ENCODE results near the gene CACNA1D. TPM values are rescaled to one million over a fixed set of nuclear protein-coding genes. Genes with fewer than 3 reads are reported as not detected.

CACNA1D gene
- total RNA-seq, 1 donor from 2014 or later: 1.1 TPM

DNA sequence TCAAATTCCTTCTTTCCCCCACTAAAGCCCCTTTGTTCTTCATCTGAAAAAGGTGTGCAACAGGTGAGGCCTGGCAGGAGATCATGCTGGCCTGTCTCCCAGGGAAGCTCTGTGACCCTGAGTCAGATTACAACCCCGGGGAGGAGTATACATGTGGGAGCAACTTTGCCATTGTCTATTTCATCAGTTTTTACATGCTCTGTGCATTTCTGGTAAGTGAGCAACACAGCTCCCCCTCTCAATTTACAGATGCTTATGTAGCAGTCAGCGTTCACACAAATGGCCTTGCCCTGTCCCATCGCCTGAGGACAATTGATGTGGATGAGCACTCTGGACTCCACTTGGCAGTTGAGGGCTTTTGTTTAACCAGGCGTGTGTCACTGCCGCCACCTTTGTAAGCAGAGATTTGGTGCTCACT, 281.4 kb downstream of the CACNA1D start:
- H3K27ac Mint-ChIP-seq (ENCODE audit: unreplicated experiment): no peak overlapping the region
- no peaks in the 10 kb centered on the region for H3K9me3 Mint-ChIP-seq
- TF ChIP-seq, protein P1, sequence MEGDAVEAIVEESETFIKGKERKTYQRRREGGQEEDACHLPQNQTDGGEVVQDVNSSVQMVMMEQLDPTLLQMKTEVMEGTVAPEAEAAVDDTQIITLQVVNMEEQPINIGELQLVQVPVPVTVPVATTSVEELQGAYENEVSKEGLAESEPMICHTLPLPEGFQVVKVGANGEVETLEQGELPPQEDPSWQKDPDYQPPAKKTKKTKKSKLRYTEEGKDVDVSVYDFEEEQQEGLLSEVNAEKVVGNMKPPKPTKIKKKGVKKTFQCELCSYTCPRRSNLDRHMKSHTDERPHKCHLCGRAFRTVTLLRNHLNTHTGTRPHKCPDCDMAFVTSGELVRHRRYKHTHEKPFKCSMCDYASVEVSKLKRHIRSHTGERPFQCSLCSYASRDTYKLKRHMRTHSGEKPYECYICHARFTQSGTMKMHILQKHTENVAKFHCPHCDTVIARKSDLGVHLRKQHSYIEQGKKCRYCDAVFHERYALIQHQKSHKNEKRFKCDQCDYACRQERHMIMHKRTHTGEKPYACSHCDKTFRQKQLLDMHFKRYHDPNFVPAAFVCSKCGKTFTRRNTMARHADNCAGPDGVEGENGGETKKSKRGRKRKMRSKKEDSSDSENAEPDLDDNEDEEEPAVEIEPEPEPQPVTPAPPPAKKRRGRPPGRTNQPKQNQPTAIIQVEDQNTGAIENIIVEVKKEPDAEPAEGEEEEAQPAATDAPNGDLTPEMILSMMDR (conservative IDR thresholded peaks at IDR 0.05): no peak
- no peaks in the 10 kb centered on the region for H3K27me3 Mint-ChIP-seq (ENCODE audit: low read depth)
- no peak for DNase-seq (ENCODE audit: low read depth, low spot score)
- no peak overlapping the region for H3K4me3 Mint-ChIP-seq
- H3K36me3 Mint-ChIP-seq (ENCODE audit: low read depth): no peaks in the 10 kb centered on the region
- no peaks in the 10 kb centered on the region for H3K4me1 Mint-ChIP-seq

DNA sequence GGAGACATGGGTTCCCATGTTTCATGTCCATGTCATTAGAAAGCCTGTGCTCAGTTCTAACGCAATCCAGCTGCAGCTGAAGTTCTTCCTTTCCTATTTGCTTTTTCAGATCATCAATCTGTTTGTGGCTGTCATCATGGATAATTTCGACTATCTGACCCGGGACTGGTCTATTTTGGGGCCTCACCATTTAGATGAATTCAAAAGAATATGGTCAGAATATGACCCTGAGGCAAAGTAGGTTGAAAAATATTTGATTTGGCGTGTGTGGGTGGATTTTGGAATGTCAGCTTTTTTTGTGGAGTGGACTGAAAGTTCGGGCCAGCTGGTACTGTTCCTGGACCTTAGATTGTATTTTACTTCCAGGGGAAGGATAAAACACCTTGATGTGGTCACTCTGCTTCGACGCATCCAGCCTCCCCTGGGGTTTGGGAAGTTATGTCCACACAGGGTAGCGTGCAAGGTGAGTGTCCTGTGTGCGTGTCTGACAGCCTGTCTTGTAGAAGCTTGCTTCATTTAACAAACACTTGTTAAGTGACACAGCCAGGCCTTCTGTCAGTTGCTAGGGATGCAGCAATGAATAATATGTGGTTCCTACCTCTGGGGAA, 282.2 kb downstream of the CACNA1D start:
- TF ChIP-seq, protein P1 (conservative IDR thresholded peaks at IDR 0.05): no peak
- DNase-seq (ENCODE audit: low read depth, low spot score): no peak
- no peak overlapping the region for H3K4me3 Mint-ChIP-seq

DNA sequence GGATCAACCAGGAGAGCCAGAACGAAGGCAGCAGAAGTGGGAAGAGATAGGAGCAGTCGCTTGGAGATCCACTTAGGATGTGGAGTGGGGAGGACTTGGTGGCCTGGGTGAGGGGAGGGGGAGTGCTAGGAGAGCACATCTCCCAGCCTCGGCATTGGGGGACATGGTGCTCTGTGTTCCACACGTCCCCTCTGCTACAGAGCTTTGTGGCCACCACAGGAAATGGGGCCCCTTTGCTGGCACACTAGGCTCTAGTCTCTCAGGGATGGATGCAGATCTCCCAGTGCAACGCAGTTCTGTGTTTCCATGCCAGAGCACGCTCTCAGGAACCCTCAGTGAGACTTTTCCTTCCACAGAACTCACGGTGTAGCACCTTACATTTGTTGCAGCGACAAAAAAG, 283.1 kb downstream of the CACNA1D start:
- Mint-ChIP-seq H3K27me3 (ENCODE audit: low read depth) (peaks cover 2% of the 10 kb centered on the region), H3K27ac (ENCODE audit: unreplicated experiment) (no peak overlapping the region), H3K9me3 (no peaks in the 10 kb centered on the region), H3K36me3 (ENCODE audit: low read depth) (no peaks in the 10 kb centered on the region), H3K4me3 (no peak overlapping the region), H3K4me1 (no peaks in the 10 kb centered on the region)
- TF ChIP-seq, protein P1 (conservative IDR thresholded peaks at IDR 0.05): no peak
- DNase-seq (ENCODE audit: low read depth, low spot score): no peak

More for the DNA sequence above, 282.2 kb downstream of the CACNA1D start:
- no peaks in the 10 kb centered on the region for H3K4me1 Mint-ChIP-seq
- H3K9me3 Mint-ChIP-seq: no peaks in the 10 kb centered on the region
- H3K27ac Mint-ChIP-seq (ENCODE audit: unreplicated experiment): no peak overlapping the region
- no peaks in the 10 kb centered on the region for H3K36me3 Mint-ChIP-seq (ENCODE audit: low read depth)
- H3K27me3 Mint-ChIP-seq (ENCODE audit: low read depth): peaks cover 2% of the 10 kb centered on the region

DNA sequence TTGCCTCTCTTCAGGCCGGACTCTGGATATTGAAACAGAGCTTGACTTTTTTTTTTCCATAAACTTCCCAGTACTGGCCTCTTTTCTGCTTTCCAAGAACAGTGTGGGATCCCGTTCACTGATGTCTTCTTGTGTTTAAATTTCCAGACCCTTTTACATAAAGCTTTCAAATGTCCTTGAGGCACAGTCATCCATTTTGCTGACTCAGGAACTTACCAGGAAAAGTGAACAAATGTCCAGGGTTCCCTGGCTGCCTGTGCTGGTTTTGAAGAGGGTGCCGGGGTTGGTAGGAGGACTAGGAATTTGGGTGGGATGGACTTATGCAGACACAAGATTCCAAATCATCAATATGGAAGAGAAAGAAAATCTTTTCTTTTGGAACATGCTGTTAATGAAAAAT, 283.7 kb downstream of the CACNA1D start:
- Mint-ChIP-seq H3K4me3 (no peak overlapping the region), H3K4me1 (no peaks in the 10 kb centered on the region), H3K27me3 (ENCODE audit: low read depth) (peaks cover 2% of the 10 kb centered on the region), H3K9me3 (no peaks in the 10 kb centered on the region), H3K27ac (ENCODE audit: unreplicated experiment) (no peak overlapping the region), H3K36me3 (ENCODE audit: low read depth) (no peaks in the 10 kb centered on the region)
- TF ChIP-seq, protein P1 (conservative IDR thresholded peaks at IDR 0.05): no peak
- DNase-seq (ENCODE audit: low read depth, low spot score): no peak

DNA sequence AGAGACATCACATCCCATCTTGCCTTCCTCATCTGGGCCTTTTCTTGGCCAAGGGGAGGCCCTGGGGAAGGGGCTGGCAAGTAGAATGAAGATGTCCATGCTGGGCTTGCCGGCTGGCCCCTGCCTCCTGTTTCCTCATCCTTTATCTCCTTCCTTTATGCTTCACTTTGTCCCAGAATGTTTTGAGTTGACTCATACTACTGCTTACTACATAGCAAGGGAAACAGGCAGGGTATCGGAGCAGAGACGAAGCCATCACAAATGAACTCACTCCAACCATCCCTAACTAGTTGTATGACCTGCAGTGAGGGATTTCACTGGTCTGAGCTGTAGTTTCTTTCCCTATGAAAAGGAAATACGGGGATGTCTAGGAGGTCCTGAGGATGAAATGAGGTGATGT, 285.8 kb downstream of the CACNA1D start:
- Mint-ChIP-seq H3K9me3 (no peaks in the 10 kb centered on the region), H3K27me3 (ENCODE audit: low read depth) (peaks cover 2% of the 10 kb centered on the region), H3K4me3 (no peak overlapping the region), H3K36me3 (ENCODE audit: low read depth) (no peaks in the 10 kb centered on the region), H3K27ac (ENCODE audit: unreplicated experiment) (peak overlapping the region; percentile 54), H3K4me1 (no peaks in the 10 kb centered on the region)
- TF ChIP-seq, protein P1 (conservative IDR thresholded peaks at IDR 0.05): no peak
- no peak for DNase-seq (ENCODE audit: low read depth, low spot score)

Data from neural crest cell (in vitro differentiated cells).